HCT116 (cell line): Measurements from ENCODE around the gene ZSWIM8. TPM values are rescaled to one million over a fixed set of nuclear protein-coding genes. Genes with fewer than 3 reads are reported as not detected.
"Not testable (repeated sequence)": the region's sequence is repeated elsewhere in the genome, so short reads cannot be mapped to it uniquely, and the experiment has no call there.

Experiments used
- ATAC-seq: fragments of 200-7000 bp; cut with Tn5 transposase; 2 replicates; pipeline ENCODE4 v1.9.1; 2020; ENCODE audit warnings: mild to moderate bottlenecking, moderate library complexity
- BruUV-seq: library from RNA; stranded (reverse); fragments of 400-500 nt; replicated peaks from 2 replicates; lab custom pipeline; 2021; lab: Mats Ljungman, UMichigan
- CTCF ChIA-PET: fragments of 300-600 bp; sonication (Branson Sonifier 250); formaldehyde crosslinking; loops from one replicate; lab custom pipeline; 2021; ENCODE audit warnings: antibody characterized with exemption; lab: Charles Lee
- POLR2A ChIA-PET: fragments of 300-600, 350-600 bp; sonication (Branson Sonifier 250); formaldehyde crosslinking; loops from one replicate; lab custom pipeline; 2021; ENCODE audit warnings: antibody characterized with exemption; lab: Charles Lee
- RAD21 ChIA-PET, 2 experiments: fragments of 300-600 bp; sonication (Branson Sonifier 250); formaldehyde crosslinking; loops; one replicate each; lab custom pipeline; 2023; ENCODE audit warnings: low total read pairs in 2 of 2; ENCODE audit not compliant: uncharacterized antibody in 2 of 2, unreplicated experiment in 2 of 2, low non-redundant PET in 1 of 2; lab: Charles Lee
- DNase-seq: peaks from one replicate; pipeline ENCODE4 v3.0.0-alpha.2; 2010; ENCODE audit warnings: low read depth, low spot score
- H2AFZ ChIP-seq: fragments of 200-600 bp; shearing (Covaris generic), sonication (generic); 2 replicates; pipeline ENCODE4 v1.6.1; 2017; ENCODE audit warnings: low read depth, mixed run types, mixed read lengths, antibody characterized with exemption, low read length; ENCODE audit not compliant: poor library complexity, severe bottlenecking
- H3K27ac ChIP-seq: 2 replicates; pipeline ENCODE4 v1.5.1; 2012; ENCODE audit warnings: low read depth, low read length
- H3K27me3 ChIP-seq: fragments of 200-600 bp; sonication (generic); 2 replicates; pipeline ENCODE4 v1.6.1; 2016; ENCODE audit warnings: mixed run types, low read length, mixed read lengths; ENCODE audit not compliant: insufficient read depth
- H3K36me3 ChIP-seq, 2 experiments: fragments of 200-500 bp in 1 of 2; fragments of 200-600 bp in 1 of 2; sonication (Bioruptor generic) in 1 of 2; sonication (generic) in 1 of 2; 2 replicates each; pipeline versions ENCODE4 v1.5.1 to v1.6.1; 2014 to 2016; ENCODE audit warnings: low read length in 2 of 2, inconsistent platforms in 1 of 2, mixed read lengths in 1 of 2, mixed run types in 1 of 2; ENCODE audit not compliant: insufficient read depth in 2 of 2, control insufficient read depth in 1 of 2
- H3K4me1 ChIP-seq, 2 experiments: fragments of 200-600 bp in 1 of 2; sonication (generic) in 1 of 2; 2 replicates each; pipeline versions ENCODE4 v1.5.1 to v1.6.1; 2012 to 2017; ENCODE audit warnings: low read length in 2 of 2, inconsistent platforms in 1 of 2, mild to moderate bottlenecking in 1 of 2, mixed read lengths in 1 of 2, mixed run types in 1 of 2, moderate library complexity in 1 of 2; ENCODE audit not compliant: insufficient read depth in 2 of 2, control insufficient read depth in 1 of 2
- H3K4me2 ChIP-seq: fragments of 200-600 bp; sonication (generic); 2 replicates; pipeline ENCODE4 v1.6.1; 2017; ENCODE audit warnings: mixed run types, low read length, mixed read lengths
- H3K4me3 ChIP-seq, 2 experiments: fragments of 200-600 bp in 1 of 2; sonication (generic) in 1 of 2; replicated peaks in 1 of 2; 2 replicates each; pipeline ENCODE4 v1.5.1; 2011 to 2016; ENCODE audit warnings: low read length in 2 of 2, control low read depth in 1 of 2, low read depth in 1 of 2, mild to moderate bottlenecking in 1 of 2, mixed read lengths in 1 of 2, mixed run types in 1 of 2
- H3K79me2 ChIP-seq: fragments of 200-600 bp; sonication (generic); 2 replicates; pipeline ENCODE4 v1.6.1; 2017; ENCODE audit warnings: mild to moderate bottlenecking, mixed run types, low read length, moderate library complexity, mixed read lengths; ENCODE audit not compliant: insufficient read depth
- H3K9ac ChIP-seq: fragments of 200-600 bp; sonication (generic); 2 replicates; pipeline ENCODE4 v1.6.1; 2016; ENCODE audit warnings: low read length, mixed read lengths
- H3K9me2 ChIP-seq: fragments of 200-600 bp; sonication (generic), shearing (Covaris generic); 2 replicates; pipeline ENCODE4 v1.6.1; 2017; ENCODE audit warnings: mixed run types, mild to moderate bottlenecking, moderate library complexity; ENCODE audit not compliant: insufficient read depth
- H3K9me3 ChIP-seq, 2 experiments: fragments of 200-500 bp in 1 of 2; fragments of 200-600 bp in 1 of 2; sonication (Bioruptor generic) in 1 of 2; sonication (generic) in 1 of 2; 2 replicates each; pipeline ENCODE4 v1.6.1; 2014 to 2017; ENCODE audit warnings: low read length in 2 of 2, mixed read lengths in 2 of 2, inconsistent platforms in 1 of 2, low read depth in 1 of 2, mild to moderate bottlenecking in 1 of 2, mixed run types in 1 of 2, moderate library complexity in 1 of 2; ENCODE audit not compliant: control insufficient read depth in 1 of 2, insufficient read depth in 1 of 2
- H4K20me1 ChIP-seq: fragments of 200-600 bp; sonication (generic), shearing (Covaris generic); 2 replicates; pipeline ENCODE4 v1.6.1; 2017; ENCODE audit warnings: mixed run types, mild to moderate bottlenecking, moderate library complexity; ENCODE audit not compliant: insufficient read depth
- CBX3 ChIP-seq: IDR thresholded peaks from 2 replicates; pipeline ENCODE4 v1.6.1; 2012; ENCODE audit warnings: low read depth
- EGR1 ChIP-seq: IDR thresholded peaks from 2 replicates; pipeline ENCODE4 v1.6.1; 2012; ENCODE audit warnings: low read depth
- ELF1 ChIP-seq: IDR thresholded peaks from 2 replicates; pipeline ENCODE4 v1.6.1; 2012; ENCODE audit warnings: low read depth, borderline replicate concordance
- FOSL1 ChIP-seq: IDR thresholded peaks from 2 replicates; pipeline ENCODE4 v1.6.1; 2012; ENCODE audit warnings: low read depth
- POLR2A ChIP-seq: IDR thresholded peaks from 2 replicates; pipeline ENCODE4 v1.7.0; 2011; ENCODE audit warnings: borderline replicate concordance; ENCODE audit not compliant: insufficient read depth, insufficient read length; ENCODE audit errors: extremely low read depth
- SIN3A ChIP-seq: IDR thresholded peaks from 2 replicates; pipeline ENCODE4 v1.6.1; 2012; ENCODE audit warnings: low read depth
- TCF7L2 ChIP-seq: IDR thresholded peaks from 2 replicates; pipeline ENCODE4 v1.7.0; 2011; ENCODE audit warnings: borderline replicate concordance, inconsistent platforms; ENCODE audit not compliant: insufficient read depth, insufficient read length; ENCODE audit errors: extremely low read depth
- ZFX ChIP-seq: fragments of 450-650 bp; IDR thresholded peaks from 2 replicates; pipeline ENCODE4 v1.6.1; 2017
- intact Hi-C: fragments of 100-400 bp; cut with micrococcal nuclease; formaldehyde crosslinking; loops from 2 replicates; pipeline ENCODE4 v1.10.0; 2022
- total RNA-seq: library from RNA; stranded (reverse); gene quantifications from one replicate; pipeline ENCODE4 v1.2.1, GENCODE V29; 2021; ENCODE audit not compliant: unreplicated experiment
- TF ChIP-seq, protein P1 (sequence below): IDR thresholded peaks from 2 replicates; pipeline ENCODE4 v1.6.1; 2011; ENCODE audit warnings: mild to moderate bottlenecking, low read length, moderate library complexity; ENCODE audit not compliant: insufficient replicate concordance; ENCODE audit errors: extremely low read depth
- TF ChIP-seq, protein P2 (sequence below): IDR thresholded peaks from 2 replicates; pipeline ENCODE4 v1.6.1; 2012; ENCODE audit warnings: low read depth
- TF ChIP-seq, protein P3 (sequence below), 3 experiments: fragments of 200-600 bp in 1 of 3; sonication (generic) in 1 of 3; IDR thresholded peaks in 2 of 3; conservative IDR thresholded peaks in 1 of 3; 2 replicates each; pipeline ENCODE4 v1.5.1; 2012 to 2017; ENCODE audit warnings: low read depth in 2 of 3, low read length in 2 of 3, antibody characterized with exemption in 1 of 3, borderline replicate concordance in 1 of 3, control low read depth in 1 of 3, mild to moderate bottlenecking in 1 of 3, mixed read lengths in 1 of 3, mixed run types in 1 of 3, moderate library complexity in 1 of 3; ENCODE audit not compliant: insufficient read depth in 1 of 3

Gene ZSWIM8
- total RNA-seq, 1 experiment from 2014 or later, result 49.9 TPM

DNA sequence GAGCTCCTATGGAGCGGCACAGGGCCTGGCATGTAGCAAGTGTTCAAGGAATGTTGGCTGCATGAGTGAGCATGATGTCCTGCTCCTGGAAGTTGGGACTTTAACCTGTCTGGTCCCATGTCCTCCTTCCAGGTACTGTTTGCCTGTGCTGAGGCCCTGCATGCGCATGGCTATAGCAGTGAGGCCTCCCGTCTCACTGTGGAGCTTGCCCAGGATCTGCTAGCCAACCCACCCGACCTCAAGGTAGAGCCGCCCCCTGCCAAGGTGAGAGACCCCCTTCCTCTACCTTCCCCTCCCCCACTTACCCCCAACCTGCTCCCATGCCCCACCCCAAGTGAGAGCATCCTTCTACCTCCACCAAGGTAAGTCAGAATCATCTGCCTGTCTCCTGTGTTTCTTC lies 8.1 kb downstream of the ZSWIM8 start:
- no peaks in the 10 kb centered on the region for H3K27me3 ChIP-seq
- H3K79me2 ChIP-seq, result no peaks in the 10 kb centered on the region
- no peaks in the 10 kb centered on the region for H3K9me3 ChIP-seq
- POLR2A ChIA-PET, result no interaction called here
- H4K20me1 ChIP-seq, result no peaks in the 10 kb centered on the region
- H3K4me2 ChIP-seq, result no peak overlapping the region
- no peak for TF ChIP-seq FOSL1
- TF ChIP-seq, protein P1, sequence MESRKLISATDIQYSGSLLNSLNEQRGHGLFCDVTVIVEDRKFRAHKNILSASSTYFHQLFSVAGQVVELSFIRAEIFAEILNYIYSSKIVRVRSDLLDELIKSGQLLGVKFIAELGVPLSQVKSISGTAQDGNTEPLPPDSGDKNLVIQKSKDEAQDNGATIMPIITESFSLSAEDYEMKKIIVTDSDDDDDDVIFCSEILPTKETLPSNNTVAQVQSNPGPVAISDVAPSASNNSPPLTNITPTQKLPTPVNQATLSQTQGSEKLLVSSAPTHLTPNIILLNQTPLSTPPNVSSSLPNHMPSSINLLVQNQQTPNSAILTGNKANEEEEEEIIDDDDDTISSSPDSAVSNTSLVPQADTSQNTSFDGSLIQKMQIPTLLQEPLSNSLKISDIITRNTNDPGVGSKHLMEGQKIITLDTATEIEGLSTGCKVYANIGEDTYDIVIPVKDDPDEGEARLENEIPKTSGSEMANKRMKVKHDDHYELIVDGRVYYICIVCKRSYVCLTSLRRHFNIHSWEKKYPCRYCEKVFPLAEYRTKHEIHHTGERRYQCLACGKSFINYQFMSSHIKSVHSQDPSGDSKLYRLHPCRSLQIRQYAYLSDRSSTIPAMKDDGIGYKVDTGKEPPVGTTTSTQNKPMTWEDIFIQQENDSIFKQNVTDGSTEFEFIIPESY, result no peak
- TF ChIP-seq SIN3A, result no peak
- no peak for TF ChIP-seq EGR1
- TF ChIP-seq, protein P2, sequence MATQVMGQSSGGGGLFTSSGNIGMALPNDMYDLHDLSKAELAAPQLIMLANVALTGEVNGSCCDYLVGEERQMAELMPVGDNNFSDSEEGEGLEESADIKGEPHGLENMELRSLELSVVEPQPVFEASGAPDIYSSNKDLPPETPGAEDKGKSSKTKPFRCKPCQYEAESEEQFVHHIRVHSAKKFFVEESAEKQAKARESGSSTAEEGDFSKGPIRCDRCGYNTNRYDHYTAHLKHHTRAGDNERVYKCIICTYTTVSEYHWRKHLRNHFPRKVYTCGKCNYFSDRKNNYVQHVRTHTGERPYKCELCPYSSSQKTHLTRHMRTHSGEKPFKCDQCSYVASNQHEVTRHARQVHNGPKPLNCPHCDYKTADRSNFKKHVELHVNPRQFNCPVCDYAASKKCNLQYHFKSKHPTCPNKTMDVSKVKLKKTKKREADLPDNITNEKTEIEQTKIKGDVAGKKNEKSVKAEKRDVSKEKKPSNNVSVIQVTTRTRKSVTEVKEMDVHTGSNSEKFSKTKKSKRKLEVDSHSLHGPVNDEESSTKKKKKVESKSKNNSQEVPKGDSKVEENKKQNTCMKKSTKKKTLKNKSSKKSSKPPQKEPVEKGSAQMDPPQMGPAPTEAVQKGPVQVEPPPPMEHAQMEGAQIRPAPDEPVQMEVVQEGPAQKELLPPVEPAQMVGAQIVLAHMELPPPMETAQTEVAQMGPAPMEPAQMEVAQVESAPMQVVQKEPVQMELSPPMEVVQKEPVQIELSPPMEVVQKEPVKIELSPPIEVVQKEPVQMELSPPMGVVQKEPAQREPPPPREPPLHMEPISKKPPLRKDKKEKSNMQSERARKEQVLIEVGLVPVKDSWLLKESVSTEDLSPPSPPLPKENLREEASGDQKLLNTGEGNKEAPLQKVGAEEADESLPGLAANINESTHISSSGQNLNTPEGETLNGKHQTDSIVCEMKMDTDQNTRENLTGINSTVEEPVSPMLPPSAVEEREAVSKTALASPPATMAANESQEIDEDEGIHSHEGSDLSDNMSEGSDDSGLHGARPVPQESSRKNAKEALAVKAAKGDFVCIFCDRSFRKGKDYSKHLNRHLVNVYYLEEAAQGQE, result no peak
- TF ChIP-seq POLR2A, result no peak
- TF ChIP-seq TCF7L2, result no peak
- TF ChIP-seq ELF1, result no peak
- TF ChIP-seq ZFX, result no peak
- TF ChIP-seq CBX3, result no peak
- TF ChIP-seq, protein P3, sequence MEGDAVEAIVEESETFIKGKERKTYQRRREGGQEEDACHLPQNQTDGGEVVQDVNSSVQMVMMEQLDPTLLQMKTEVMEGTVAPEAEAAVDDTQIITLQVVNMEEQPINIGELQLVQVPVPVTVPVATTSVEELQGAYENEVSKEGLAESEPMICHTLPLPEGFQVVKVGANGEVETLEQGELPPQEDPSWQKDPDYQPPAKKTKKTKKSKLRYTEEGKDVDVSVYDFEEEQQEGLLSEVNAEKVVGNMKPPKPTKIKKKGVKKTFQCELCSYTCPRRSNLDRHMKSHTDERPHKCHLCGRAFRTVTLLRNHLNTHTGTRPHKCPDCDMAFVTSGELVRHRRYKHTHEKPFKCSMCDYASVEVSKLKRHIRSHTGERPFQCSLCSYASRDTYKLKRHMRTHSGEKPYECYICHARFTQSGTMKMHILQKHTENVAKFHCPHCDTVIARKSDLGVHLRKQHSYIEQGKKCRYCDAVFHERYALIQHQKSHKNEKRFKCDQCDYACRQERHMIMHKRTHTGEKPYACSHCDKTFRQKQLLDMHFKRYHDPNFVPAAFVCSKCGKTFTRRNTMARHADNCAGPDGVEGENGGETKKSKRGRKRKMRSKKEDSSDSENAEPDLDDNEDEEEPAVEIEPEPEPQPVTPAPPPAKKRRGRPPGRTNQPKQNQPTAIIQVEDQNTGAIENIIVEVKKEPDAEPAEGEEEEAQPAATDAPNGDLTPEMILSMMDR (IDR thresholded peaks at IDR 0.05 in 2 of 3, conservative IDR thresholded peaks at IDR 0.05 in 1 of 3; ENCODE audit: borderline replicate concordance in 1 of 3, insufficient read depth in 1 of 3, low read depth in 2 of 3, low read length in 2 of 3), result no peak
- no peak overlapping the region for H3K4me3 ChIP-seq
- H3K4me1 ChIP-seq, result no peaks in the 10 kb centered on the region
- H3K36me3 ChIP-seq, result peaks cover 18 to 26% of the 10 kb centered on the region in 2 experiments
- no peak overlapping the region for H3K9ac ChIP-seq
- RAD21 ChIA-PET, result no interaction called here
- intact Hi-C loops, result no loop called here
- no TSS peak for BruUV-seq
- no peak overlapping the region for H3K27ac ChIP-seq
- DNase-seq (no peak), ATAC-seq (no peak)
- H3K9me2 ChIP-seq, result no peaks in the 10 kb centered on the region
- H2AFZ ChIP-seq, result no peak overlapping the region
- CTCF ChIA-PET, result no interaction called here

DNA sequence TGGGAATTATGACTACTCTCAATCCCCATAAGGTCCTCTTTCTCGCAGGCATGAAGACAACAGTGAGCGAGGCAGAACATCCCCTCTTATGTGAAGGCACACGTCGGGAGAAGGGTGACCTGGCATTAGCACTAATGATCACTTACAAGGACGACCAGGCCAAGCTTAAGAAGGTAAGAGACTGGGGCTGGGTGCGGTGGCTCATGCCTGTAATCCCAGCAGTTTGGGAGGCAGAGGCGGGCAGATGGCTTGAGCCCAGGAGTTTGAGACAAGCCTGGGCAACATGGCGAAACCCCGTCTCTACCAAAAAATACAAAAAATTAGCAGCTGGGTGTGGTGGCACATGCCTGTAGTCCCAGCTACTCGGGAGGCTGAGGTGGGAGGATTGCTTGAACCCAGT lies 10.1 kb downstream of the ZSWIM8 start:
- ATAC-seq, H3K9me2 ChIP-seq, H3K27ac ChIP-seq, H3K9ac ChIP-seq, H3K27me3 ChIP-seq, H3K79me2 ChIP-seq, DNase-seq, RAD21 ChIA-PET, H3K4me1 ChIP-seq, POLR2A ChIA-PET, H2AFZ ChIP-seq, H3K4me3 ChIP-seq, CTCF ChIA-PET, intact Hi-C loops, H3K4me2 ChIP-seq, BruUV-seq, H3K9me3 ChIP-seq, H4K20me1 ChIP-seq: not testable (repeated sequence)
- H3K36me3 ChIP-seq, result peaks cover 19 to 26% of the 10 kb centered on the region in 2 experiments
